HCT116 (cell line): ENCODE results near the gene CC2D1A. TPM values are rescaled to one million over a fixed set of nuclear protein-coding genes. Genes with fewer than 3 reads are reported as not detected.

Source experiments
- ATAC-seq: fragments of 200-7000 bp; cut with Tn5 transposase; 2 replicates; pipeline ENCODE4 v1.9.1; 2020; ENCODE audit warnings: mild to moderate bottlenecking, moderate library complexity
- BruUV-seq: library from RNA; stranded (reverse); fragments of 400-500 nt; replicated peaks from 2 replicates; lab custom pipeline; 2021; lab: Mats Ljungman, UMichigan
- CTCF ChIA-PET: fragments of 300-600 bp; sonication (Branson Sonifier 250); formaldehyde crosslinking; loops from one replicate; lab custom pipeline; 2021; ENCODE audit warnings: antibody characterized with exemption; lab: Charles Lee
- POLR2A ChIA-PET: fragments of 300-600, 350-600 bp; sonication (Branson Sonifier 250); formaldehyde crosslinking; loops from one replicate; lab custom pipeline; 2021; ENCODE audit warnings: antibody characterized with exemption; lab: Charles Lee
- RAD21 ChIA-PET, 2 experiments: fragments of 300-600 bp; sonication (Branson Sonifier 250); formaldehyde crosslinking; loops; one replicate each; lab custom pipeline; 2023; ENCODE audit warnings: low total read pairs in 2 of 2; ENCODE audit not compliant: uncharacterized antibody in 2 of 2, unreplicated experiment in 2 of 2, low non-redundant PET in 1 of 2; lab: Charles Lee
- DNase-seq: peaks from one replicate; pipeline ENCODE4 v3.0.0-alpha.2; 2010; ENCODE audit warnings: low read depth, low spot score
- H2AFZ ChIP-seq: fragments of 200-600 bp; shearing (Covaris generic), sonication (generic); 2 replicates; pipeline ENCODE4 v1.6.1; 2017; ENCODE audit warnings: low read depth, mixed run types, mixed read lengths, antibody characterized with exemption, low read length; ENCODE audit not compliant: poor library complexity, severe bottlenecking
- H3K27ac ChIP-seq: 2 replicates; pipeline ENCODE4 v1.5.1; 2012; ENCODE audit warnings: low read depth, low read length
- H3K27me3 ChIP-seq: fragments of 200-600 bp; sonication (generic); 2 replicates; pipeline ENCODE4 v1.6.1; 2016; ENCODE audit warnings: mixed run types, low read length, mixed read lengths; ENCODE audit not compliant: insufficient read depth
- H3K36me3 ChIP-seq, 2 experiments: fragments of 200-500 bp in 1 of 2; fragments of 200-600 bp in 1 of 2; sonication (Bioruptor generic) in 1 of 2; sonication (generic) in 1 of 2; 2 replicates each; pipeline versions ENCODE4 v1.5.1 to v1.6.1; 2014 to 2016; ENCODE audit warnings: low read length in 2 of 2, inconsistent platforms in 1 of 2, mixed read lengths in 1 of 2, mixed run types in 1 of 2; ENCODE audit not compliant: insufficient read depth in 2 of 2, control insufficient read depth in 1 of 2
- H3K4me1 ChIP-seq, 2 experiments: fragments of 200-600 bp in 1 of 2; sonication (generic) in 1 of 2; 2 replicates each; pipeline versions ENCODE4 v1.5.1 to v1.6.1; 2012 to 2017; ENCODE audit warnings: low read length in 2 of 2, inconsistent platforms in 1 of 2, mild to moderate bottlenecking in 1 of 2, mixed read lengths in 1 of 2, mixed run types in 1 of 2, moderate library complexity in 1 of 2; ENCODE audit not compliant: insufficient read depth in 2 of 2, control insufficient read depth in 1 of 2
- H3K4me2 ChIP-seq: fragments of 200-600 bp; sonication (generic); 2 replicates; pipeline ENCODE4 v1.6.1; 2017; ENCODE audit warnings: mixed run types, low read length, mixed read lengths
- H3K4me3 ChIP-seq, 2 experiments: fragments of 200-600 bp in 1 of 2; sonication (generic) in 1 of 2; replicated peaks in 1 of 2; 2 replicates each; pipeline ENCODE4 v1.5.1; 2011 to 2016; ENCODE audit warnings: low read length in 2 of 2, control low read depth in 1 of 2, low read depth in 1 of 2, mild to moderate bottlenecking in 1 of 2, mixed read lengths in 1 of 2, mixed run types in 1 of 2
- H3K79me2 ChIP-seq: fragments of 200-600 bp; sonication (generic); 2 replicates; pipeline ENCODE4 v1.6.1; 2017; ENCODE audit warnings: mild to moderate bottlenecking, mixed run types, low read length, moderate library complexity, mixed read lengths; ENCODE audit not compliant: insufficient read depth
- H3K9ac ChIP-seq: fragments of 200-600 bp; sonication (generic); 2 replicates; pipeline ENCODE4 v1.6.1; 2016; ENCODE audit warnings: low read length, mixed read lengths
- H3K9me2 ChIP-seq: fragments of 200-600 bp; sonication (generic), shearing (Covaris generic); 2 replicates; pipeline ENCODE4 v1.6.1; 2017; ENCODE audit warnings: mixed run types, mild to moderate bottlenecking, moderate library complexity; ENCODE audit not compliant: insufficient read depth
- H3K9me3 ChIP-seq, 2 experiments: fragments of 200-500 bp in 1 of 2; fragments of 200-600 bp in 1 of 2; sonication (Bioruptor generic) in 1 of 2; sonication (generic) in 1 of 2; 2 replicates each; pipeline ENCODE4 v1.6.1; 2014 to 2017; ENCODE audit warnings: low read length in 2 of 2, mixed read lengths in 2 of 2, inconsistent platforms in 1 of 2, low read depth in 1 of 2, mild to moderate bottlenecking in 1 of 2, mixed run types in 1 of 2, moderate library complexity in 1 of 2; ENCODE audit not compliant: control insufficient read depth in 1 of 2, insufficient read depth in 1 of 2
- H4K20me1 ChIP-seq: fragments of 200-600 bp; sonication (generic), shearing (Covaris generic); 2 replicates; pipeline ENCODE4 v1.6.1; 2017; ENCODE audit warnings: mixed run types, mild to moderate bottlenecking, moderate library complexity; ENCODE audit not compliant: insufficient read depth
- CTCF ChIP-seq, 3 experiments: fragments of 200-600 bp in 1 of 3; sonication (generic) in 1 of 3; IDR thresholded peaks in 2 of 3; conservative IDR thresholded peaks in 1 of 3; 2 replicates each; pipeline ENCODE4 v1.5.1; 2012 to 2017; ENCODE audit warnings: low read depth in 2 of 3, low read length in 2 of 3, antibody characterized with exemption in 1 of 3, borderline replicate concordance in 1 of 3, control low read depth in 1 of 3, mild to moderate bottlenecking in 1 of 3, mixed read lengths in 1 of 3, mixed run types in 1 of 3, moderate library complexity in 1 of 3; ENCODE audit not compliant: insufficient read depth in 1 of 3
- EGR1 ChIP-seq: IDR thresholded peaks from 2 replicates; pipeline ENCODE4 v1.6.1; 2012; ENCODE audit warnings: low read depth
- ELF1 ChIP-seq: IDR thresholded peaks from 2 replicates; pipeline ENCODE4 v1.6.1; 2012; ENCODE audit warnings: low read depth, borderline replicate concordance
- EZH2phosphoT487 ChIP-seq: fragments of 200-600 bp; IDR thresholded peaks from 2 replicates; pipeline ENCODE4 v1.6.1; 2018; ENCODE audit warnings: antibody characterized with exemption, borderline replicate concordance
- FOSL1 ChIP-seq: IDR thresholded peaks from 2 replicates; pipeline ENCODE4 v1.6.1; 2012; ENCODE audit warnings: low read depth
- POLR2A ChIP-seq: IDR thresholded peaks from 2 replicates; pipeline ENCODE4 v1.7.0; 2011; ENCODE audit warnings: borderline replicate concordance; ENCODE audit not compliant: insufficient read depth, insufficient read length; ENCODE audit errors: extremely low read depth
- POLR2AphosphoS5 ChIP-seq: IDR thresholded peaks from 2 replicates; pipeline ENCODE4 v1.6.1; 2011; ENCODE audit warnings: mild to moderate bottlenecking, low read depth, low read length, moderate library complexity
- intact Hi-C: fragments of 100-400 bp; cut with micrococcal nuclease; formaldehyde crosslinking; loops from 2 replicates; pipeline ENCODE4 v1.10.0; 2022
- total RNA-seq: library from RNA; stranded (reverse); gene quantifications from one replicate; pipeline ENCODE4 v1.2.1, GENCODE V29; 2021; ENCODE audit not compliant: unreplicated experiment
- TF ChIP-seq, protein P1 (sequence below): IDR thresholded peaks from 2 replicates; pipeline ENCODE4 v1.6.1; 2012

CC2D1A gene
- total RNA-seq, 1 experiment from 2014 or later = 51.5 TPM

- Histone ChIP-seq H3K27me3 (no peaks in the 10 kb centered on the region), H3K9ac (no peak overlapping the region), H3K4me1 (peaks cover 9 to 12% of the 10 kb centered on the region in 2 experiments; a peak in 2 of 4 replicates), H3K9me3 (no peaks in the 10 kb centered on the region), H3K4me3 (no peak overlapping the region), H4K20me1 (no peaks in the 10 kb centered on the region), H3K27ac (no peak overlapping the region), H3K36me3 (peaks cover 4 to 12% of the 10 kb centered on the region in 2 experiments; a peak in 3 of 4 replicates), H3K4me2 (no peak overlapping the region), H2AFZ (no peak overlapping the region), H3K79me2 (peaks cover 5% of the 10 kb centered on the region), H3K9me2 (no peaks in the 10 kb centered on the region)
- ChIA-PET RAD21 (no interaction called here), POLR2A (no interaction called here), CTCF (no interaction called here)
- no peak for DNase-seq
- no peak for ATAC-seq
- no TSS peak for BruUV-seq
- intact Hi-C loops = no loop called here
- TF ChIP-seq EGR1 (no peak), POLR2A (no peak), ELF1 (no peak), EZH2phosphoT487 (no peak)
- TF ChIP-seq, protein P1, sequence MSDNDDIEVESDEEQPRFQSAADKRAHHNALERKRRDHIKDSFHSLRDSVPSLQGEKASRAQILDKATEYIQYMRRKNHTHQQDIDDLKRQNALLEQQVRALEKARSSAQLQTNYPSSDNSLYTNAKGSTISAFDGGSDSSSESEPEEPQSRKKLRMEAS = no peak
Measured at GRCh38 chr19:13909430-13909829, 3.4 kb downstream of the CC2D1A start.

DNA sequence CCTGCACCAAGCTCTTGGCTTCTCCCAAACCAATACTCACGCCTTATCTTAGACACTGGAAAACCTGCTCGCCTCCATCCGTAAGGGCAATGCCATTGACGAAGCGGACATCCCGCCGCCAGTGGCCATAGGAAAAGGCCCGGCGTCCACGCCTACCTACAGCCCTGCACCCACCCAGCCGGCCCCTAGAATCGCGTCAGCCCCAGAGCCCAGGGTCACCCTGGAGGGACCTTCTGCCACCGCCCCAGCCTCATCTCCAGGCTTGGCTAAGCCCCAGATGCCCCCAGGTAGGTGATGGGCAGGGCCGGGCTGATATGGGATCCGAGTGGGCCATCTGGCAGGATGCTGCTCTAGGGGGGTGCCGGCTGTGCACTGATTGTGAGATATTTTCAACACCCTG is 7.4 kb downstream of the CC2D1A start:
- ChIA-PET RAD21 (no interaction called here), POLR2A (interaction anchor here (1.2 kb wide), 1 partner anchor 64 kb away, joined by 4 read pairs; no protein-coding TSS in a partner anchor), CTCF (no interaction called here)
- no TSS peak for BruUV-seq
- Histone ChIP-seq H3K79me2 (no peaks in the 10 kb centered on the region), H3K27ac (no peak overlapping the region), H3K9me2 (no peaks in the 10 kb centered on the region), H3K4me1 (no peaks in the 10 kb centered on the region), H3K4me3 (no peak overlapping the region), H3K9ac (no peak overlapping the region), H3K9me3 (no peaks in the 10 kb centered on the region), H2AFZ (no peak overlapping the region), H4K20me1 (no peaks in the 10 kb centered on the region), H3K27me3 (no peaks in the 10 kb centered on the region), H3K4me2 (no peak overlapping the region), H3K36me3 (peaks cover 4 to 13% of the 10 kb centered on the region in 2 experiments; a peak in 3 of 4 replicates)
- TF ChIP-seq CTCF (IDR thresholded peaks at IDR 0.05 in 2 of 3, conservative IDR thresholded peaks at IDR 0.05 in 1 of 3; ENCODE audit: borderline replicate concordance in 1 of 3, insufficient read depth in 1 of 3, low read depth in 2 of 3, low read length in 2 of 3) (no peak), FOSL1 (no peak), POLR2AphosphoS5 (no peak)
- no peak for DNase-seq
- intact Hi-C loops = no loop called here
- ATAC-seq = no peak
